KMS-11 (cell line): ENCODE measurements around the gene PRDM10.

Experiments
- H2AFZ ChIP-seq: fragments of 200-600 bp; sonication (generic); 2 replicates; pipeline ENCODE4 v1.6.1; 2016; ENCODE audit warnings: antibody characterized with exemption, mixed run types, low read depth
- H3K27ac ChIP-seq: fragments of 200-600 bp; sonication (generic); 2 replicates; pipeline ENCODE4 v1.6.1; 2016; ENCODE audit warnings: mild to moderate bottlenecking, mixed run types
- H3K27me3 ChIP-seq: fragments of 200-600 bp; sonication (generic); 2 replicates; pipeline ENCODE4 v1.6.1; 2017; ENCODE audit warnings: mild to moderate bottlenecking, low read depth, mixed run types, moderate library complexity; ENCODE audit not compliant: insufficient read depth
- H3K36me3 ChIP-seq: fragments of 200-600 bp; sonication (generic); 2 replicates; pipeline ENCODE4 v1.6.1; 2017; ENCODE audit warnings: mild to moderate bottlenecking, mixed run types; ENCODE audit not compliant: insufficient read depth
- H3K4me1 ChIP-seq: fragments of 200-600 bp; sonication (generic); 2 replicates; pipeline ENCODE4 v1.6.1; 2016; ENCODE audit warnings: mild to moderate bottlenecking, low read depth, mixed run types; ENCODE audit not compliant: poor library complexity, severe bottlenecking
- H3K4me2 ChIP-seq: fragments of 200-600 bp; sonication (generic); 2 replicates; pipeline ENCODE4 v1.7.0; 2016; ENCODE audit warnings: mild to moderate bottlenecking, mixed run types
- H3K4me3 ChIP-seq: fragments of 200-600 bp; sonication (generic); IDR thresholded peaks from 2 replicates; pipeline ENCODE4 v1.6.1; 2017; ENCODE audit warnings: low read depth, low read length, mixed read lengths; ENCODE audit not compliant: insufficient read depth
- H3K79me2 ChIP-seq: fragments of 200-600 bp; sonication (generic); 2 replicates; pipeline ENCODE4 v1.6.1; 2016; ENCODE audit warnings: low read depth, mixed run types; ENCODE audit not compliant: insufficient read depth
- H3K9ac ChIP-seq: fragments of 200-600 bp; sonication (generic); 2 replicates; pipeline ENCODE4 v1.6.1; 2016; ENCODE audit warnings: mild to moderate bottlenecking, mixed run types
- H4K20me1 ChIP-seq: fragments of 200-600 bp; sonication (generic); 2 replicates; pipeline ENCODE4 v1.6.1; 2016; ENCODE audit warnings: mild to moderate bottlenecking, mixed run types; ENCODE audit not compliant: insufficient read depth
- CTCF ChIP-seq: fragments of 200-600 bp; sonication (generic); conservative IDR thresholded peaks from 2 replicates; pipeline ENCODE4 v1.6.1; 2017; ENCODE audit warnings: low read depth, mild to moderate bottlenecking, antibody characterized with exemption, low read length, moderate library complexity, mixed read lengths

The PRDM10 gene

GRCh38 chr11:129939510-129939909 lies 63.1 kb downstream of the PRDM10 start:
- TF ChIP-seq CTCF = no peak
- no peak overlapping the region for H3K4me2 ChIP-seq
- H4K20me1 ChIP-seq = no peaks in the 10 kb centered on the region
- H3K4me3 ChIP-seq = no peak overlapping the region
- no peaks in the 10 kb centered on the region for H3K79me2 ChIP-seq
- no peaks in the 10 kb centered on the region for H3K36me3 ChIP-seq
- no peak overlapping the region for H2AFZ ChIP-seq
- no peak overlapping the region for H3K27ac ChIP-seq
- no peaks in the 10 kb centered on the region for H3K27me3 ChIP-seq
- no peaks in the 10 kb centered on the region for H3K4me1 ChIP-seq
- no peak overlapping the region for H3K9ac ChIP-seq

- H3K9ac ChIP-seq = no peak overlapping the region
- no peaks in the 10 kb centered on the region for H3K79me2 ChIP-seq
- no peaks in the 10 kb centered on the region for H3K4me1 ChIP-seq
- no peak overlapping the region for H2AFZ ChIP-seq
- no peaks in the 10 kb centered on the region for H3K36me3 ChIP-seq
- H3K27ac ChIP-seq = no peak overlapping the region
- no peak overlapping the region for H3K4me3 ChIP-seq
- no peak overlapping the region for H3K4me2 ChIP-seq
- H4K20me1 ChIP-seq = no peaks in the 10 kb centered on the region
- no peaks in the 10 kb centered on the region for H3K27me3 ChIP-seq
- no peak for TF ChIP-seq CTCF
Observed at GRCh38 chr11:129938764-129939163, 63.9 kb downstream of the PRDM10 start.

GRCh38 chr11:129937592-129938238 lies 64.9 kb downstream of the PRDM10 start:
- no peak for TF ChIP-seq CTCF
- no peaks in the 10 kb centered on the region for H4K20me1 ChIP-seq
- H3K36me3 ChIP-seq = no peaks in the 10 kb centered on the region
- no peak overlapping the region for H3K27ac ChIP-seq
- no peak overlapping the region for H3K4me3 ChIP-seq
- H3K27me3 ChIP-seq = no peaks in the 10 kb centered on the region
- H2AFZ ChIP-seq = no peak overlapping the region
- H3K9ac ChIP-seq = no peak overlapping the region
- H3K4me2 ChIP-seq = no peak overlapping the region
- no peaks in the 10 kb centered on the region for H3K79me2 ChIP-seq
- H3K4me1 ChIP-seq = no peaks in the 10 kb centered on the region

- Histone ChIP-seq H3K9ac (no peak overlapping the region), H3K36me3 (no peaks in the 10 kb centered on the region), H3K4me3 (no peak overlapping the region), H3K79me2 (no peaks in the 10 kb centered on the region), H4K20me1 (no peaks in the 10 kb centered on the region), H3K4me1 (no peaks in the 10 kb centered on the region), H3K27ac (no peak overlapping the region), H3K4me2 (no peak overlapping the region), H3K27me3 (no peaks in the 10 kb centered on the region), H2AFZ (no peak overlapping the region)
- no peak for TF ChIP-seq CTCF
Observed at GRCh38 chr11:129935723-129936122, 66.9 kb downstream of the PRDM10 start.
